Naive thymus-derived CD4-positive, alpha-beta T cell (primary cell): ENCODE measurements around the gene DNAI7. TPM values are rescaled to one million over a fixed set of nuclear protein-coding genes. Genes with fewer than 3 reads are reported as not detected.
A peak's percentile ranks its signal among the peaks of the same experiment; 100 is the strongest.

ENCODE experiments used
- ATAC-seq: fragments of 150-1000 bp; cut with Tn5 transposase; 2 replicates; pipeline ENCODE4 v1.10.0; 2021; ENCODE audit warnings: mild to moderate bottlenecking, moderate library complexity
- CTCF ChIA-PET: fragments of 350-600 bp; sonication (Branson Sonifier 250); formaldehyde crosslinking; loops from one replicate; lab custom pipeline; 2021; ENCODE audit warnings: antibody characterized with exemption; lab: Charles Lee
- POLR2A ChIA-PET: fragments of 350-600 bp; sonication (Branson Sonifier 250); formaldehyde crosslinking; loops from one replicate; lab custom pipeline; 2021; ENCODE audit warnings: antibody characterized with exemption, inconsistent platforms; lab: Charles Lee
- DNase-seq, 9 donors: peaks; one replicate each; pipeline versions ENCODE4 v3.0.0 to v3.0.0-alpha.2; 2020 to 2022; ENCODE audit warnings: mixed read lengths in 1 of 9
- H3K27ac ChIP-seq: one replicate; pipeline ENCODE4 v1.7.0; 2013; ENCODE audit warnings: mild to moderate bottlenecking, low read depth, low read length, moderate library complexity
- H3K27me3 ChIP-seq, 2 donors: one replicate each; pipeline ENCODE4 v1.7.0; 2013; ENCODE audit warnings: low read length in 2 of 2, mild to moderate bottlenecking in 2 of 2, moderate library complexity in 2 of 2; ENCODE audit not compliant: control insufficient read depth in 2 of 2, insufficient read depth in 2 of 2
- H3K36me3 ChIP-seq, 3 experiments: 1 replicate in 2 of 3; 2 replicates in 1 of 3; pipeline ENCODE4 v1.7.0; 2013; ENCODE audit warnings: low read length in 3 of 3, mild to moderate bottlenecking in 3 of 3, moderate library complexity in 1 of 3; ENCODE audit not compliant: insufficient read depth in 3 of 3, control insufficient read depth in 2 of 3
- H3K4me1 ChIP-seq, 2 donors: one replicate each; pipeline ENCODE4 v1.7.0; 2013; ENCODE audit warnings: low read length in 2 of 2, mild to moderate bottlenecking in 2 of 2, moderate library complexity in 1 of 2; ENCODE audit not compliant: control insufficient read depth in 2 of 2, insufficient read depth in 2 of 2
- H3K4me3 ChIP-seq: 2 replicates; pipeline ENCODE4 v1.7.0; 2013; ENCODE audit warnings: mild to moderate bottlenecking, low read length
- H3K9me3 ChIP-seq, 3 experiments: 1 replicate in 2 of 3; 2 replicates in 1 of 3; pipeline ENCODE4 v1.7.0; 2013; ENCODE audit warnings: low read length in 3 of 3; ENCODE audit not compliant: control insufficient read depth in 2 of 3
- H3K27ac Mint-ChIP-seq, 9 donors: one replicate each; pipeline ENCODE4 v1.8.0; 2020 to 2022; ENCODE audit warnings: mixed read lengths in 9 of 9, mild to moderate bottlenecking in 8 of 9, moderate library complexity in 5 of 9, inconsistent platforms in 2 of 9
- H3K27me3 Mint-ChIP-seq, 5 donors: one replicate each; pipeline ENCODE4 v1.8.0; 2021 to 2022; ENCODE audit warnings: mixed read lengths in 5 of 5, mild to moderate bottlenecking in 1 of 5
- H3K36me3 Mint-ChIP-seq, 5 donors: one replicate each; pipeline ENCODE4 v1.8.0; 2020 to 2022; ENCODE audit warnings: mixed read lengths in 5 of 5, mild to moderate bottlenecking in 3 of 5, inconsistent platforms in 1 of 5
- H3K4me1 Mint-ChIP-seq, 7 donors: one replicate each; pipeline ENCODE4 v1.8.0; 2020 to 2022; ENCODE audit warnings: mixed read lengths in 7 of 7, mild to moderate bottlenecking in 3 of 7, inconsistent platforms in 1 of 7
- H3K4me3 Mint-ChIP-seq, 10 donors: one replicate each; pipeline ENCODE4 v1.8.0; 2020 to 2022; ENCODE audit warnings: mild to moderate bottlenecking in 10 of 10, mixed read lengths in 10 of 10, moderate library complexity in 6 of 10, inconsistent platforms in 2 of 10
- H3K9me3 Mint-ChIP-seq, 11 donors: one replicate each; pipeline ENCODE4 v1.8.0; 2020 to 2022; ENCODE audit warnings: mixed read lengths in 11 of 11, mild to moderate bottlenecking in 4 of 11, inconsistent platforms in 1 of 11, moderate library complexity in 1 of 11
- intact Hi-C, 2 donors: fragments of 100-400 bp; cut with micrococcal nuclease; formaldehyde crosslinking; loops; one replicate each; pipeline ENCODE4 v1.15.1; 2023
- polyA plus RNA-seq, 2 donors: library from polyadenylated mRNA; unstranded; fragments of 300-500 nt; fragmentation: Illumina TruSeq; gene quantifications; one replicate each; pipeline ENCODE4 v1.2.3, GENCODE V29; 2021
- total RNA-seq, 6 experiments: library from RNA in 5 of 6; stranded (reverse) in 5 of 6; gene quantifications; 1 replicate in 5 of 6; 2 replicates in 1 of 6; pipeline ENCODE4 v1.2.3 and lab custom pipeline; 2021 to 2026

DNAI7 gene
- total and polyA plus RNA-seq, 7 experiments from 2014 or later, result 0.34 to 0.72 (median 0.49) TPM; not detected in 2

DNA sequence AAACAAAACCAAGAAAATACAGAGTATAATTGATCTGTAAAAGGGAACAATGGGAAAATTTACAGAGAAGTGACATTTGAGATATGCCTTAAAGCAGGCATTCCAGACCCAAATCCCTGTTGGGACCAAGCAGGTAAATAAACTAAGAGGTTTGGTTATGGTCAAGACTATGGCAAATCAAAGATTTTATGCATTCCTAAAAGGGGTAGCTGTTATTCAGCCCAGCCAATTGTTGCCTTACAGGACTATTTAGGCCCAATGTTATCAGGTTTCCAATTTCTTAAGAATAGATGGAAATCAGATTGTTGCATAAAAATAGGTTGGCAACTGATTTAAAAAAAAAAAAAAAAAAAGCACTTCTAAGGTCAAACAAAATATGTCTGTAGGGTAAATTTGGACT is 5.3 kb downstream of the DNAI7 start:
- ChIA-PET POLR2A (no interaction called here), CTCF (no interaction called here)
- intact Hi-C loops, result loop anchor here (10.0 kb wide), 2 partner anchors 405 to 1745 kb away; partner anchors contain the start of genes FGFR1OP2 (in 1 of the 2) and INTS13 (in 1 of the 2)
- H3K4me1 Mint-ChIP-seq, result peaks cover 15 to 36% (median 26%) of the 10 kb centered on the region in 7 donors
- Histone ChIP-seq H3K27ac (no peak overlapping the region), H3K27me3 (no peaks in the 10 kb centered on the region), H3K4me1 (peaks cover 11 to 23% of the 10 kb centered on the region in 2 donors), H3K9me3 (no peaks in the 10 kb centered on the region), H3K4me3 (no peak overlapping the region), H3K36me3 (no peaks in the 10 kb centered on the region)
- DNase-seq (no peak), ATAC-seq (no peak)
- H3K9me3 Mint-ChIP-seq, result no peaks in the 10 kb centered on the region
- peaks cover 0 to 3% (median 0%) of the 10 kb centered on the region in 5 donors for H3K27me3 Mint-ChIP-seq
- no peaks in the 10 kb centered on the region for H3K36me3 Mint-ChIP-seq
- H3K4me3 Mint-ChIP-seq, result no peak overlapping the region
- peak overlapping the region in 2 of 9 donors; percentile 14 to 66 for H3K27ac Mint-ChIP-seq

- Histone ChIP-seq H3K27ac (no peak overlapping the region), H3K4me1 (peaks cover 3 to 16% of the 10 kb centered on the region in 2 donors), H3K27me3 (no peaks in the 10 kb centered on the region), H3K4me3 (no peak overlapping the region), H3K36me3 (no peaks in the 10 kb centered on the region), H3K9me3 (no peaks in the 10 kb centered on the region)
- ChIA-PET POLR2A (interaction anchor here (0.6 kb wide), 1 partner anchor 155 kb away, joined by 3 read pairs; no protein-coding TSS in a partner anchor), CTCF (interaction anchor here (0.8 to 1.7 kb wide), 3 partner anchors 32 to 199 kb away, joined by 3 to 7 read pairs (median 3); no protein-coding TSS in a partner anchor)
- Mint-ChIP-seq H3K27ac (peak overlapping the region in 5 of 9 donors; percentile 87 to 98 (median 96)), H3K4me3 (peak overlapping the region in 6 of 10 donors; percentile 90 to 93 (median 91)), H3K27me3 (peaks cover 0 to 3% (median 0%) of the 10 kb centered on the region in 5 donors), H3K9me3 (peaks cover 0 to 4% (median 0%) of the 10 kb centered on the region in 11 donors), H3K36me3 (no peaks in the 10 kb centered on the region), H3K4me1 (peaks cover 9 to 23% (median 18%) of the 10 kb centered on the region in 7 donors)
- DNase-seq (no peak), ATAC-seq (no peak)
- intact Hi-C loops, result loop anchor here (1.0 to 2.0 kb wide), 2 partner anchors 8 to 135 kb away; partner anchors contain the start of genes DNAI7 (in 2 of the 2) and ETFRF1 (in 2 of the 2)
Measured at GRCh38 chr12:25187781-25188180, 7.2 kb downstream of the DNAI7 start.

DNA sequence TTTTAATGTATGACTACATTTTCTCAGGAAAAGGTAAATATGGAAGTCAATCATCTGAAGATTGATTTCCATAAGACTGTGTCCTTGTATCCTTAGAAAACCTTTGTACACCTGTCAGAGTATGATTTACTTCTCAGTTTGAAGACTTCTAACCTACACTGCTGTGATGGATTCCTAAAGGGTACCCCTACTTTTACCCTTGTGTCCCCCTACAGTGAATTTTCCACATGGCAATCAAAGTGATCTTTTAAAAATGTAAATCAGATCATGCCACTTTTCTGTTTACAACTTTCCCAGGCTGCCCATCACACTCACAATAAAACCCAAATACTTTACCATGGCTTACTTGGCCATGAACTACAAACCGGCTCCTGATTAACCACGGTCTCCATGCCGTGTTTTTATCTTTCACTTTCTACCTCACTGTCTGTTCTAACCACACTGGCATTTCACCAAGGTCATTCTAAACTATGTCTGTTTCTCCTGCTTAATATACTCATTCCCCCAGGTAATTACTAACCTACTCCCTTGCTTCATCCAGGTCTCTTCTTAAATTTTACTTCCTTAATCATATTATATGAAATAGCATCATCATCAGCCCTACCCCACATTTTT is 8.1 kb downstream of the DNAI7 start:
- Mint-ChIP-seq H3K4me1 (peaks cover 9 to 21% (median 18%) of the 10 kb centered on the region in 7 donors), H3K27me3 (peaks cover 0 to 2% (median 0%) of the 10 kb centered on the region in 5 donors), H3K4me3 (peak overlapping the region; percentile 77 to 93 (median 90)), H3K27ac (peak overlapping the region; percentile 72 to 99 (median 96)), H3K9me3 (peaks cover 0 to 4% (median 0%) of the 10 kb centered on the region in 11 donors), H3K36me3 (no peaks in the 10 kb centered on the region)
- DNase-seq, result peak in 4 of 9 donors; percentile 20 to 37 (median 29)
- ATAC-seq, result peak; percentile 74
- POLR2A ChIA-PET, result interaction anchor here (0.6 to 1.1 kb wide), 4 partner anchors 8 to 198 kb away, joined by 3 to 9 read pairs (median 4); partner anchors contain the start of genes DNAI7 and ETFRF1
- H3K9me3 ChIP-seq, result no peaks in the 10 kb centered on the region
- CTCF ChIA-PET, result interaction anchor here (0.7 to 1.7 kb wide), 5 partner anchors 8 to 200 kb away, joined by 3 to 7 read pairs (median 3); partner anchors contain the start of genes DNAI7 and ETFRF1
- H3K36me3 ChIP-seq, result no peaks in the 10 kb centered on the region
- intact Hi-C loops, result loop anchor here (1.0 to 2.0 kb wide), 3 partner anchors 8 to 134 kb away; partner anchors contain the start of genes DNAI7 (in 2 of the 2) and ETFRF1 (in 2 of the 2)
- peak overlapping the region; percentile 54 for H3K4me3 ChIP-seq
- peaks cover 3 to 16% of the 10 kb centered on the region in 2 donors for H3K4me1 ChIP-seq
- H3K27ac ChIP-seq, result peak overlapping the region; percentile 54
- H3K27me3 ChIP-seq, result no peaks in the 10 kb centered on the region

DNA sequence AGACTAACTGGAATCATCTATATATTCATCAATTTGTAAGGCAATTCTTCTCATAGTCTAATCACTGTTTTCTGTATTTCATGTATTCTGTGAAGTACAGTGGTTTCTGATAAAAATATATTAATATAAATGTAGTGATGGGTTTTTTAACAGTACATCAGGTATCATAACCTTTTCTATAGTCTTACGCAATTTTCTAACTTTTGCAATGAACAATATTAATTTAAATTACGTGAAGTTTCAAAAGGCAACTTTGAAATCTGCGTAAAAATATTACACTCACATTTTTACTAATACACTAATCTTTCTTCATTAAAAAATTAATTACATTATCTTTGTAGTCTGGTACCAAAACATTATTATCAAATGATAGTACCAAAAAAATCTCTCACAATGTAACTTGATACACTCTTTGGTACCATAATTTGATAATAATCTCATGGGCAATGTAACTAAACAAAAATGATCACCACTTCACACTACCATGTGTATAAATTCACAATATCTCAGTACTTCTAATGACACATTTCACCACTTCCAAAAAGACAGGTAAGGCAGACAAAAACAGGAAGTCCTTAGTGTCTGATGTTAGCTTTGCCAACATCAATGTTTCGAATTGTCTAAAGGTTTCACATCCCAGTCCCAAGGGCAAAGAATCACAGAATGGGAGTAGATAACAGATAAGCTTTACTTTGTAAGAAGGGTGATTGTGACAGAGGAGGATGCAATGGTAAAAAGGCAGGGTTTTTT is 8.7 kb downstream of the DNAI7 start:
- DNase-seq (peak in 5 of 9 donors; percentile 28 to 50 (median 31)), ATAC-seq (peak; percentile 60)
- peaks cover 9 to 21% (median 16%) of the 10 kb centered on the region in 7 donors for H3K4me1 Mint-ChIP-seq
- no peaks in the 10 kb centered on the region for H3K36me3 Mint-ChIP-seq
- CTCF ChIA-PET, result interaction anchor here (0.6 to 1.7 kb wide), 5 partner anchors 9 to 830 kb away, joined by 3 to 7 read pairs (median 4); partner anchors contain the start of genes DNAI7 and ETFRF1
- Histone ChIP-seq H3K4me1 (peaks cover 3 to 16% of the 10 kb centered on the region in 2 donors), H3K4me3 (peak overlapping the region; percentile 54), H3K36me3 (no peaks in the 10 kb centered on the region), H3K27ac (peak overlapping the region; percentile 54), H3K27me3 (no peaks in the 10 kb centered on the region), H3K9me3 (no peaks in the 10 kb centered on the region)
- peak overlapping the region; percentile 22 to 93 (median 90) for H3K4me3 Mint-ChIP-seq
- intact Hi-C loops, result loop anchor here in 1 of 2 donors (1.0 to 2.0 kb wide), 2 partner anchors 31 to 133 kb away; a partner anchor contains a TSS
- no peaks in the 10 kb centered on the region for H3K27me3 Mint-ChIP-seq
- POLR2A ChIA-PET, result interaction anchor here (0.7 to 1.1 kb wide), 3 partner anchors 9 to 198 kb away, joined by 3 to 9 read pairs (median 4); partner anchors contain the start of genes DNAI7 and ETFRF1
- H3K27ac Mint-ChIP-seq, result peak overlapping the region; percentile 39 to 99 (median 96)
- peaks cover 0 to 4% (median 0%) of the 10 kb centered on the region in 11 donors for H3K9me3 Mint-ChIP-seq

- Histone ChIP-seq H3K9me3 (no peaks in the 10 kb centered on the region), H3K4me3 (no peak overlapping the region), H3K4me1 (peaks cover 3 to 16% of the 10 kb centered on the region in 2 donors), H3K27me3 (no peaks in the 10 kb centered on the region), H3K27ac (no peak overlapping the region), H3K36me3 (no peaks in the 10 kb centered on the region)
- Mint-ChIP-seq H3K4me3 (no peak overlapping the region), H3K9me3 (peaks cover 0 to 10% (median 2%) of the 10 kb centered on the region in 11 donors), H3K27ac (peak overlapping the region in 3 of 9 donors; percentile 36 to 42 (median 38)), H3K4me1 (peaks cover 9 to 21% (median 16%) of the 10 kb centered on the region in 7 donors), H3K36me3 (peaks cover 0 to 5% (median 0%) of the 10 kb centered on the region in 5 donors), H3K27me3 (peaks cover 0 to 12% (median 0%) of the 10 kb centered on the region in 5 donors)
- intact Hi-C loops, result no loop called here
- DNase-seq (no peak), ATAC-seq (no peak)
- ChIA-PET POLR2A (interaction anchor here (0.6 to 1.3 kb wide), 4 partner anchors 11 to 203 kb away, joined by 3 to 4 read pairs (median 4); partner anchors contain the start of genes DNAI7 and ETFRF1), CTCF (interaction anchor here (0.9 to 1.0 kb wide), 2 partner anchors 10 to 29 kb away, joined by 3 to 7 read pairs; partner anchors contain the start of genes DNAI7 and ETFRF1)
Measured at GRCh38 chr12:25184132-25184531, 10.8 kb downstream of the DNAI7 start.
